ENCODE measurements around the gene CADM1.

DNA sequence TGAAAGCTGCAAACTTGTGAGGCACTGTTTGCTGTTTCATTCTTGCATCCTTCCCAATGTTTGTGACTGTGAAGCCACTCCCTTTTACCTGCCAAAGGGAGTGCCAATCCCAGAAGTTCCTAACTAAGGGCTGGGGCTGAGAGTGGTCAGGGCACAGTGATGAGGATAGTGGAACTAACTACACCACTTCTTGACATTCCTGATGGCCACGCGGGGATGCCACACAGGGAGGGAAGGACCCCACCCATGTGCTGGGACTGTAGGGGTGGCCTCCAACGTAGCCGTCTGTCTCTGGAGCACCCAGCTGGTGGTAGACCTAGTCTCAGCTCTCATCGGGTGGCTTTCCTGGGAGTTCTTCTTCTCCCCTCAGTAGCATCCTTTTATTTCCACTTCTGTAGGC lies 335.5 kb downstream of the CADM1 start:
- TF ChIP-seq, protein P1, sequence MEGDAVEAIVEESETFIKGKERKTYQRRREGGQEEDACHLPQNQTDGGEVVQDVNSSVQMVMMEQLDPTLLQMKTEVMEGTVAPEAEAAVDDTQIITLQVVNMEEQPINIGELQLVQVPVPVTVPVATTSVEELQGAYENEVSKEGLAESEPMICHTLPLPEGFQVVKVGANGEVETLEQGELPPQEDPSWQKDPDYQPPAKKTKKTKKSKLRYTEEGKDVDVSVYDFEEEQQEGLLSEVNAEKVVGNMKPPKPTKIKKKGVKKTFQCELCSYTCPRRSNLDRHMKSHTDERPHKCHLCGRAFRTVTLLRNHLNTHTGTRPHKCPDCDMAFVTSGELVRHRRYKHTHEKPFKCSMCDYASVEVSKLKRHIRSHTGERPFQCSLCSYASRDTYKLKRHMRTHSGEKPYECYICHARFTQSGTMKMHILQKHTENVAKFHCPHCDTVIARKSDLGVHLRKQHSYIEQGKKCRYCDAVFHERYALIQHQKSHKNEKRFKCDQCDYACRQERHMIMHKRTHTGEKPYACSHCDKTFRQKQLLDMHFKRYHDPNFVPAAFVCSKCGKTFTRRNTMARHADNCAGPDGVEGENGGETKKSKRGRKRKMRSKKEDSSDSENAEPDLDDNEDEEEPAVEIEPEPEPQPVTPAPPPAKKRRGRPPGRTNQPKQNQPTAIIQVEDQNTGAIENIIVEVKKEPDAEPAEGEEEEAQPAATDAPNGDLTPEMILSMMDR (IDR thresholded peaks at IDR 0.05; ENCODE audit: low read depth, low read length, missing input control) = no peak
- TF ChIP-seq TAF1 (conservative IDR thresholded peaks at IDR 0.05) (no peak), YY1 (IDR thresholded peaks at IDR 0.05) (no peak), SP1 (IDR thresholded peaks at IDR 0.05) (no peak), FOXA1 (IDR thresholded peaks at IDR 0.05) (no peak), GABPA (IDR thresholded peaks at IDR 0.05 in 1 of 2, conservative IDR thresholded peaks at IDR 0.05 in 1 of 2) (no peak), FOXA2 (IDR thresholded peaks at IDR 0.05) (no peak), EGR1 (IDR thresholded peaks at IDR 0.05; ENCODE audit: low read depth in 2 of 2) (no peak), JUND (IDR thresholded peaks at IDR 0.05) (no peak)
- TF ChIP-seq, protein P2, sequence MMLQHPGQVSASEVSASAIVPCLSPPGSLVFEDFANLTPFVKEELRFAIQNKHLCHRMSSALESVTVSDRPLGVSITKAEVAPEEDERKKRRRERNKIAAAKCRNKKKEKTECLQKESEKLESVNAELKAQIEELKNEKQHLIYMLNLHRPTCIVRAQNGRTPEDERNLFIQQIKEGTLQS (IDR thresholded peaks at IDR 0.05) = no peak
- TF ChIP-seq, protein P3, sequence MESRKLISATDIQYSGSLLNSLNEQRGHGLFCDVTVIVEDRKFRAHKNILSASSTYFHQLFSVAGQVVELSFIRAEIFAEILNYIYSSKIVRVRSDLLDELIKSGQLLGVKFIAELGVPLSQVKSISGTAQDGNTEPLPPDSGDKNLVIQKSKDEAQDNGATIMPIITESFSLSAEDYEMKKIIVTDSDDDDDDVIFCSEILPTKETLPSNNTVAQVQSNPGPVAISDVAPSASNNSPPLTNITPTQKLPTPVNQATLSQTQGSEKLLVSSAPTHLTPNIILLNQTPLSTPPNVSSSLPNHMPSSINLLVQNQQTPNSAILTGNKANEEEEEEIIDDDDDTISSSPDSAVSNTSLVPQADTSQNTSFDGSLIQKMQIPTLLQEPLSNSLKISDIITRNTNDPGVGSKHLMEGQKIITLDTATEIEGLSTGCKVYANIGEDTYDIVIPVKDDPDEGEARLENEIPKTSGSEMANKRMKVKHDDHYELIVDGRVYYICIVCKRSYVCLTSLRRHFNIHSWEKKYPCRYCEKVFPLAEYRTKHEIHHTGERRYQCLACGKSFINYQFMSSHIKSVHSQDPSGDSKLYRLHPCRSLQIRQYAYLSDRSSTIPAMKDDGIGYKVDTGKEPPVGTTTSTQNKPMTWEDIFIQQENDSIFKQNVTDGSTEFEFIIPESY (IDR thresholded peaks at IDR 0.05) = no peak
- TF ChIP-seq, protein P4, sequence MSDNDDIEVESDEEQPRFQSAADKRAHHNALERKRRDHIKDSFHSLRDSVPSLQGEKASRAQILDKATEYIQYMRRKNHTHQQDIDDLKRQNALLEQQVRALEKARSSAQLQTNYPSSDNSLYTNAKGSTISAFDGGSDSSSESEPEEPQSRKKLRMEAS (IDR thresholded peaks at IDR 0.05) = no peak

Data from liver (tissue), 3 donors.